ENCODE results near the gene SH3RF1.

SH3RF1 gene

GRCh38 chr4:169312690-169313422 is 42.1 kb upstream of the SH3RF1 start:
- no peaks in the 10 kb centered on the region for H3K36me3 ChIP-seq (replicated peaks in 1 of 2; ENCODE audit: control insufficient read depth in 2 of 2, insufficient read depth in 2 of 2, low read length in 2 of 2)
- no peak overlapping the region for H3K23ac ChIP-seq (ENCODE audit: low read depth, low read length, poor library complexity)
- H3K14ac ChIP-seq (ENCODE audit: low read length): no peak overlapping the region
- no peak overlapping the region for H2AK5ac ChIP-seq (ENCODE audit: low read depth, low read length)
- H3K9me3 ChIP-seq (replicated peaks in 1 of 2; ENCODE audit: control insufficient read depth in 2 of 2, insufficient read depth in 1 of 2, low read depth in 1 of 2, low read length in 2 of 2): peaks cover 0 to 3% of the 10 kb centered on the region in 2 donors
- H3K4me1 ChIP-seq (ENCODE audit: control insufficient read depth in 2 of 2, insufficient read depth in 1 of 2, low read depth in 1 of 2, low read length in 2 of 2): peaks cover 1 to 15% of the 10 kb centered on the region in 2 donors
- no peak overlapping the region for H2BK120ac ChIP-seq (ENCODE audit: low read depth, low read length)
- WGBS, 2 donors (ENCODE audit: extremely low coverage in 2 of 2, insufficient read length in 2 of 2, insufficient replicate concordance in 1 of 2): no CpG with 5 or more reads among the region's 6 CpGs
- no peaks in the 10 kb centered on the region for H3K79me1 ChIP-seq (ENCODE audit: low read depth, low read length)
- H2BK5ac ChIP-seq (ENCODE audit: low read length): no peak overlapping the region
- H3K4ac ChIP-seq (ENCODE audit: low read length): no peak overlapping the region
- no peak for DNase-seq (ENCODE audit: low spot score)
- H2AFZ ChIP-seq (ENCODE audit: low read length): no peak overlapping the region
- no peak overlapping the region for H3K27ac ChIP-seq (replicated peaks; ENCODE audit: low read length)
- H3K4me2 ChIP-seq (ENCODE audit: insufficient read depth, low read length, poor library complexity, severe bottlenecking): no peak overlapping the region
- no peak overlapping the region for H3K4me3 ChIP-seq (ENCODE audit: low read length in 2 of 2)
- H3K18ac ChIP-seq (ENCODE audit: low read length): no peak overlapping the region
- no peak overlapping the region for H4K8ac ChIP-seq (ENCODE audit: low read depth, low read length)
- H4K91ac ChIP-seq (ENCODE audit: low read depth, low read length, poor library complexity): no peak overlapping the region
- H3K9ac ChIP-seq (ENCODE audit: low read depth, low read length, poor library complexity): no peak overlapping the region
- H3K27me3 ChIP-seq (ENCODE audit: control insufficient read depth in 3 of 3, insufficient read depth in 3 of 3, low read depth in 1 of 3, low read length in 3 of 3): no peaks in the 10 kb centered on the region
- H2BK15ac ChIP-seq (ENCODE audit: low read length): no peak overlapping the region
- H2BK12ac ChIP-seq (ENCODE audit: low read length): no peak overlapping the region

GRCh38 chr4:169311643-169312365 is 41.0 kb upstream of the SH3RF1 start:
- Histone ChIP-seq H3K18ac (ENCODE audit: low read length) (peak overlapping the region; percentile 7), H3K4me3 (ENCODE audit: low read length in 2 of 2) (no peak overlapping the region), H3K27ac (replicated peaks; ENCODE audit: low read length) (no peak overlapping the region), H3K9me3 (replicated peaks in 1 of 2; ENCODE audit: control insufficient read depth in 2 of 2, insufficient read depth in 1 of 2, low read depth in 1 of 2, low read length in 2 of 2) (peaks cover 0 to 5% of the 10 kb centered on the region in 2 donors), H2BK15ac (ENCODE audit: low read length) (no peak overlapping the region), H4K91ac (ENCODE audit: low read depth, low read length, poor library complexity) (no peak overlapping the region), H2BK12ac (ENCODE audit: low read length) (no peak overlapping the region), H3K23ac (ENCODE audit: low read depth, low read length, poor library complexity) (no peak overlapping the region), H3K14ac (ENCODE audit: low read length) (no peak overlapping the region), H3K4me1 (ENCODE audit: control insufficient read depth in 2 of 2, insufficient read depth in 1 of 2, low read depth in 1 of 2, low read length in 2 of 2) (peaks cover 1 to 15% of the 10 kb centered on the region in 2 donors), H3K36me3 (replicated peaks in 1 of 2; ENCODE audit: control insufficient read depth in 2 of 2, insufficient read depth in 2 of 2, low read length in 2 of 2) (no peaks in the 10 kb centered on the region), H2AK5ac (ENCODE audit: low read depth, low read length) (no peak overlapping the region), H2BK120ac (ENCODE audit: low read depth, low read length) (no peak overlapping the region), H3K4me2 (ENCODE audit: insufficient read depth, low read length, poor library complexity, severe bottlenecking) (no peak overlapping the region), H3K4ac (ENCODE audit: low read length) (no peak overlapping the region), H3K27me3 (ENCODE audit: control insufficient read depth in 3 of 3, insufficient read depth in 3 of 3, low read depth in 1 of 3, low read length in 3 of 3) (no peaks in the 10 kb centered on the region), H2AFZ (ENCODE audit: low read length) (peak overlapping the region; percentile 84), H3K9ac (ENCODE audit: low read depth, low read length, poor library complexity) (no peak overlapping the region), H3K79me1 (ENCODE audit: low read depth, low read length) (no peaks in the 10 kb centered on the region), H2BK5ac (ENCODE audit: low read length) (no peak overlapping the region), H4K8ac (ENCODE audit: low read depth, low read length) (no peak overlapping the region)
- no CpG with 5 or more reads among the region's 12 CpGs for WGBS, 2 donors (ENCODE audit: extremely low coverage in 2 of 2, insufficient read length in 2 of 2, insufficient replicate concordance in 1 of 2)
- DNase-seq (ENCODE audit: low spot score): peak; percentile 17

GRCh38 chr4:169309326-169309967 is 38.7 kb upstream of the SH3RF1 start:
- peaks cover 0 to 1% of the 10 kb centered on the region in 2 donors for H3K4me1 ChIP-seq (ENCODE audit: control insufficient read depth in 2 of 2, insufficient read depth in 1 of 2, low read depth in 1 of 2, low read length in 2 of 2)
- H3K9me3 ChIP-seq (replicated peaks in 1 of 2; ENCODE audit: control insufficient read depth in 2 of 2, insufficient read depth in 1 of 2, low read depth in 1 of 2, low read length in 2 of 2): peaks cover 0 to 5% of the 10 kb centered on the region in 2 donors
- no peaks in the 10 kb centered on the region for H3K36me3 ChIP-seq (replicated peaks in 1 of 2; ENCODE audit: control insufficient read depth in 2 of 2, insufficient read depth in 2 of 2, low read length in 2 of 2)
- no peak overlapping the region for H2BK5ac ChIP-seq (ENCODE audit: low read length)
- H3K27me3 ChIP-seq (ENCODE audit: control insufficient read depth in 3 of 3, insufficient read depth in 3 of 3, low read depth in 1 of 3, low read length in 3 of 3): no peaks in the 10 kb centered on the region
- no peak overlapping the region for H3K9ac ChIP-seq (ENCODE audit: low read depth, low read length, poor library complexity)
- H4K91ac ChIP-seq (ENCODE audit: low read depth, low read length, poor library complexity): no peak overlapping the region
- no peak overlapping the region for H3K23ac ChIP-seq (ENCODE audit: low read depth, low read length, poor library complexity)
- WGBS, 2 donors (ENCODE audit: extremely low coverage in 2 of 2, insufficient read length in 2 of 2, insufficient replicate concordance in 1 of 2): no CpG with 5 or more reads among the region's 12 CpGs
- H2BK120ac ChIP-seq (ENCODE audit: low read depth, low read length): no peak overlapping the region
- no peak overlapping the region for H4K8ac ChIP-seq (ENCODE audit: low read depth, low read length)
- no peak overlapping the region for H2BK15ac ChIP-seq (ENCODE audit: low read length)
- no peak overlapping the region for H2BK12ac ChIP-seq (ENCODE audit: low read length)
- no peak overlapping the region for H3K4ac ChIP-seq (ENCODE audit: low read length)
- H3K4me3 ChIP-seq (ENCODE audit: low read length in 2 of 2): no peak overlapping the region
- H2AK5ac ChIP-seq (ENCODE audit: low read depth, low read length): no peak overlapping the region
- H3K27ac ChIP-seq (replicated peaks; ENCODE audit: low read length): no peak overlapping the region
- H3K14ac ChIP-seq (ENCODE audit: low read length): no peak overlapping the region
- DNase-seq (ENCODE audit: low spot score): no peak
- no peak overlapping the region for H2AFZ ChIP-seq (ENCODE audit: low read length)
- no peak overlapping the region for H3K4me2 ChIP-seq (ENCODE audit: insufficient read depth, low read length, poor library complexity, severe bottlenecking)
- no peaks in the 10 kb centered on the region for H3K79me1 ChIP-seq (ENCODE audit: low read depth, low read length)
- H3K18ac ChIP-seq (ENCODE audit: low read length): no peak overlapping the region

GRCh38 chr4:169307576-169307975 is 36.8 kb upstream of the SH3RF1 start:
- Histone ChIP-seq H2AFZ (ENCODE audit: low read length) (no peak overlapping the region), H3K27ac (replicated peaks; ENCODE audit: low read length) (no peak overlapping the region), H2BK15ac (ENCODE audit: low read length) (no peak overlapping the region), H2BK12ac (ENCODE audit: low read length) (no peak overlapping the region), H3K27me3 (ENCODE audit: control insufficient read depth in 3 of 3, insufficient read depth in 3 of 3, low read depth in 1 of 3, low read length in 3 of 3) (no peaks in the 10 kb centered on the region), H3K4ac (ENCODE audit: low read length) (no peak overlapping the region), H2BK5ac (ENCODE audit: low read length) (no peak overlapping the region), H3K18ac (ENCODE audit: low read length) (no peak overlapping the region), H3K9me3 (replicated peaks in 1 of 2; ENCODE audit: control insufficient read depth in 2 of 2, insufficient read depth in 1 of 2, low read depth in 1 of 2, low read length in 2 of 2) (peaks cover 0 to 5% of the 10 kb centered on the region in 2 donors), H3K79me1 (ENCODE audit: low read depth, low read length) (no peaks in the 10 kb centered on the region), H3K4me1 (ENCODE audit: control insufficient read depth in 2 of 2, insufficient read depth in 1 of 2, low read depth in 1 of 2, low read length in 2 of 2) (peaks cover 0 to 1% of the 10 kb centered on the region in 2 donors), H3K23ac (ENCODE audit: low read depth, low read length, poor library complexity) (no peak overlapping the region), H3K14ac (ENCODE audit: low read length) (no peak overlapping the region), H4K8ac (ENCODE audit: low read depth, low read length) (no peak overlapping the region), H3K4me3 (ENCODE audit: low read length in 2 of 2) (no peak overlapping the region), H2BK120ac (ENCODE audit: low read depth, low read length) (no peak overlapping the region), H4K91ac (ENCODE audit: low read depth, low read length, poor library complexity) (no peak overlapping the region), H3K9ac (ENCODE audit: low read depth, low read length, poor library complexity) (no peak overlapping the region), H3K36me3 (replicated peaks in 1 of 2; ENCODE audit: control insufficient read depth in 2 of 2, insufficient read depth in 2 of 2, low read length in 2 of 2) (no peaks in the 10 kb centered on the region), H2AK5ac (ENCODE audit: low read depth, low read length) (no peak overlapping the region), H3K4me2 (ENCODE audit: insufficient read depth, low read length, poor library complexity, severe bottlenecking) (no peak overlapping the region)
- no peak for DNase-seq (ENCODE audit: low spot score)
- WGBS, 2 donors (ENCODE audit: extremely low coverage in 2 of 2, insufficient read length in 2 of 2, insufficient replicate concordance in 1 of 2): no CpG with 5 or more reads among the region's 2 CpGs
